HEK293 (cell line): ENCODE results near the gene HTR1B.

Experiments
- CTCF ChIA-PET: fragments of 350-600 bp; formaldehyde crosslinking; extraction: SDS; loops from one replicate; lab custom pipeline; 2021; ENCODE audit warnings: antibody characterized with exemption; lab: Yijun Ruan, JAX
- POLR2A ChIA-PET: fragments of 300-600 bp; formaldehyde crosslinking; extraction: SDS; loops from one replicate; lab custom pipeline; 2020; ENCODE audit warnings: antibody characterized with exemption, inconsistent platforms; lab: Yijun Ruan, JAX
- H3K27ac ChIP-seq: fragments of 200-500 bp; sonication (Bioruptor generic); 2 replicates; pipeline ENCODE4 v1.5.1; 2014; ENCODE audit warnings: low read depth, low read length, control low read depth, inconsistent platforms; ENCODE audit errors: extremely low read depth
- H3K36me3 ChIP-seq, 2 experiments: fragments of 200-500 bp in 1 of 2; sonication (Bioruptor generic) in 1 of 2; 1 replicate in 1 of 2; 2 replicates in 1 of 2; pipeline ENCODE4 v1.5.1; 2014 to 2017; ENCODE audit warnings: inconsistent platforms in 2 of 2, low read length in 2 of 2; ENCODE audit not compliant: control insufficient read depth in 2 of 2, insufficient read depth in 1 of 2
- H3K4me1 ChIP-seq: fragments of 200-500 bp; sonication (Bioruptor generic); 2 replicates; pipeline ENCODE4 v1.5.1; 2014; ENCODE audit warnings: mild to moderate bottlenecking, low read length, inconsistent platforms; ENCODE audit not compliant: control insufficient read depth, insufficient read depth
- H3K4me3 ChIP-seq: 2 replicates; pipeline ENCODE4 v1.5.1; 2011; ENCODE audit warnings: low read depth, mild to moderate bottlenecking, control low read depth, low read length, moderate library complexity
- H3K9me3 ChIP-seq: fragments of 200-500 bp; sonication (Bioruptor generic); 2 replicates; pipeline ENCODE4 v1.5.1; 2014; ENCODE audit warnings: low read depth, low read length, inconsistent platforms; ENCODE audit not compliant: control insufficient read depth, insufficient read depth
- FEZF1 ChIP-seq: fragments of 450-650 bp; formaldehyde crosslinking; IDR thresholded peaks from 2 replicates; pipeline ENCODE4 v1.5.1; 2016; ENCODE audit warnings: missing biosample characterization, missing genetic modification characterization
- KLF16 ChIP-seq: fragments of 450-650 bp; formaldehyde crosslinking; IDR thresholded peaks from 2 replicates; pipeline ENCODE4 v1.5.1; 2017; ENCODE audit warnings: missing biosample characterization, missing genetic modification characterization
- SCRT1 ChIP-seq: fragments of 450-650 bp; formaldehyde crosslinking; IDR thresholded peaks from 2 replicates; pipeline ENCODE4 v1.5.1; 2016; ENCODE audit warnings: missing biosample characterization, missing genetic modification characterization, borderline replicate concordance
- SP2 ChIP-seq: fragments of 450-650 bp; formaldehyde crosslinking; IDR thresholded peaks from 2 replicates; pipeline ENCODE4 v1.5.1; 2016; ENCODE audit warnings: missing biosample characterization, missing genetic modification characterization
- TCF7L2 ChIP-seq: IDR thresholded peaks from 2 replicates; pipeline ENCODE4 v1.6.1; 2011; ENCODE audit warnings: low read depth, mild to moderate bottlenecking, inconsistent platforms, low read length, moderate library complexity, borderline replicate concordance
- ZNF112 ChIP-seq: fragments of 450-650 bp; formaldehyde crosslinking; IDR thresholded peaks from 2 replicates; pipeline ENCODE4 v1.5.0; 2017; ENCODE audit warnings: missing biosample characterization, missing genetic modification characterization
- ZNF132 ChIP-seq: fragments of 450-650 bp; formaldehyde crosslinking; IDR thresholded peaks from 2 replicates; pipeline ENCODE4 v1.5.1; 2017; ENCODE audit warnings: missing biosample characterization, missing genetic modification characterization, borderline replicate concordance
- ZNF202 ChIP-seq: fragments of 450-650 bp; formaldehyde crosslinking; IDR thresholded peaks from 2 replicates; pipeline ENCODE4 v1.5.1; 2016; ENCODE audit warnings: missing biosample characterization, missing genetic modification characterization, borderline replicate concordance
- ZNF292 ChIP-seq: fragments of 450-650 bp; formaldehyde crosslinking; IDR thresholded peaks from 2 replicates; pipeline ENCODE4 v1.5.1; 2016; ENCODE audit warnings: low read depth, missing biosample characterization, missing genetic modification characterization, borderline replicate concordance
- ZNF350 ChIP-seq: fragments of 450-650 bp; formaldehyde crosslinking; IDR thresholded peaks from 2 replicates; pipeline ENCODE4 v1.5.0; 2017; ENCODE audit warnings: missing biosample characterization, mild to moderate bottlenecking, missing genetic modification characterization
- ZNF354C ChIP-seq: fragments of 450-650 bp; formaldehyde crosslinking; IDR thresholded peaks from 2 replicates; pipeline ENCODE4 v1.5.1; 2016; ENCODE audit warnings: missing biosample characterization, missing genetic modification characterization, low read depth, borderline replicate concordance
- ZNF404 ChIP-seq: fragments of 450-650 bp; formaldehyde crosslinking; IDR thresholded peaks from 2 replicates; pipeline ENCODE4 v1.5.1; 2017; ENCODE audit warnings: missing biosample characterization, missing genetic modification characterization
- ZNF426 ChIP-seq: fragments of 450-650 bp; formaldehyde crosslinking; IDR thresholded peaks from 2 replicates; pipeline ENCODE4 v1.5.1; 2017; ENCODE audit warnings: missing biosample characterization, missing genetic modification characterization, mild to moderate bottlenecking, inconsistent platforms, moderate library complexity
- ZNF514 ChIP-seq: fragments of 450-650 bp; formaldehyde crosslinking; IDR thresholded peaks from 2 replicates; pipeline ENCODE4 v1.5.1; 2016; ENCODE audit warnings: missing biosample characterization, missing genetic modification characterization
- ZNF529 ChIP-seq: fragments of 450-650 bp; formaldehyde crosslinking; IDR thresholded peaks from 2 replicates; pipeline ENCODE4 v1.5.1; 2017; ENCODE audit warnings: missing genetic modification characterization, missing biosample characterization; ENCODE audit not compliant: insufficient replicate concordance
- ZNF658 ChIP-seq: fragments of 450-650 bp; formaldehyde crosslinking; IDR thresholded peaks from 2 replicates; pipeline ENCODE4; 2016; ENCODE audit warnings: missing biosample characterization, missing genetic modification characterization
- ZNF76 ChIP-seq: fragments of 450-650 bp; formaldehyde crosslinking; IDR thresholded peaks from 2 replicates; pipeline ENCODE4; 2016; ENCODE audit warnings: low read depth, missing biosample characterization, missing genetic modification characterization, borderline replicate concordance
- TF ChIP-seq, protein P1 (sequence below): fragments of 450-650 bp; formaldehyde crosslinking; IDR thresholded peaks from 2 replicates; pipeline ENCODE4 v1.5.1; 2017; ENCODE audit warnings: missing biosample characterization, missing genetic modification characterization
- TF ChIP-seq, protein P2 (sequence below): fragments of 450-650 bp; IDR thresholded peaks from 2 replicates; pipeline ENCODE4 v1.5.1; 2018; ENCODE audit warnings: missing biosample characterization, missing genetic modification characterization

HTR1B gene

DNA sequence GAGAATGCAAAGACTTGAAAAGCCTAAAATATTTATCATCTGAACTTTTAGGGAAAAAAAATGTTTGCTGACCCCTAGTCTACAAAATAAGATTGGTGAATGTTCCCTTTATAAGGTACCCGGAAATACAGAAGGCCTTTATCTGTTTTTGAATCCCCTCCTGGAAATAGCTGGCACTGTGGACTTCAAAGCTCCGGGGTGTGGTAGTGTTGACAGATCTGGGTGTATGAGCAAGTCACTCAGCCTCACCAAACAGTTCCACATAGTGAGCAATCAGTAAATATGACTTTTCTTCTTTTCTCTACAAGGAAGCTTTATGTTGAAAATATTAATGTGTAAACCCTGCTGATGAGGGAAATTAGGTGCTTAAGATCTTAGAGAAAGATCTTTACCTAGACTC, 29.2 kb upstream of the HTR1B start:
- no peak overlapping the region for H3K4me3 ChIP-seq
- ChIA-PET POLR2A (no interaction called here), CTCF (interaction anchor here (0.7 kb wide), 1 partner anchor 83 kb away, joined by 3 read pairs; no protein-coding TSS in a partner anchor)
- TF ChIP-seq KLF16 (tag by site-specific recombination): no peak
- TF ChIP-seq ZNF404: no peak
- no peak for TF ChIP-seq ZNF350 (tag by site-specific recombination)
- TF ChIP-seq ZNF292 (tag by site-specific recombination): no peak
- TF ChIP-seq ZNF132 (tag by site-specific recombination): no peak
- TF ChIP-seq SCRT1 (tag by site-specific recombination): no peak
- no peak for TF ChIP-seq ZNF76 (tag by site-specific recombination)
- H3K36me3 ChIP-seq: no peaks in the 10 kb centered on the region
- H3K27ac ChIP-seq: no peak overlapping the region
- H3K4me1 ChIP-seq: no peaks in the 10 kb centered on the region
- H3K9me3 ChIP-seq: no peaks in the 10 kb centered on the region

DNA sequence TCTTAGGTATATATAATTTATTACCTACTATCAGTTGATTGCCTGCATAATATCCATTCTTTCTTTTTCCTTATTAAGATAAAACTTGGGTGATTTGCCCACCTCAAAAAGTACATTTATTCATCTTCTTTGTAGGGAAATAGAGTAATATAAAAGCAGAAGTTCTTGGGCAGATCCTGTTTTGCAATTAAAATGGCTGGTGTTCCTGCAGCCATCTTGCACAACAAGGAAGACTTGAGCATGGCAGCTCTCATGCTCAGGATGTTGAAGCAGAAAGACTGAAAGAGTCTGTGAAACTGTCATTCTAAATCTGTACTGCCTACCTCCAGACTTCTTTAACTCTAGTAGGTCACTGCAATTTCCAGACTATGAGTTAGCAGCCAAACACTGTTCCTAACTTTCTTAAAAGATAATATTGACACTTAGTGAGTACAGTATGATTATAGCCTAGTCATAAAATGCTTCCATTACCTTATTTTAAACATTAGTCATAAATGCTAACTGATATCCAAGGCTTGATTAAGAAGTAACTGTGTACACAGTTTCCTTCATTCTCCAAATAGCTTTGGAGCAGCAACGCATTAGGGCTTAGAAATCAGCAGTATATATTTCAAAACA, 24.6 kb upstream of the HTR1B start:
- CTCF ChIA-PET: no interaction called here
- H3K4me1 ChIP-seq: no peaks in the 10 kb centered on the region
- POLR2A ChIA-PET: no interaction called here
- no peak overlapping the region for H3K27ac ChIP-seq
- H3K36me3 ChIP-seq: no peaks in the 10 kb centered on the region
- TF ChIP-seq ZNF426 (tag by site-specific recombination) (no peak), SP2 (tag by site-specific recombination) (no peak), ZNF350 (tag by site-specific recombination) (no peak), ZNF354C (tag by site-specific recombination) (no peak), ZNF112 (tag by site-specific recombination) (no peak), FEZF1 (tag by site-specific recombination) (no peak), ZNF658 (no peak), ZNF529 (tag by site-specific recombination) (no peak), ZNF514 (tag by site-specific recombination) (no peak), ZNF202 (tag by site-specific recombination) (no peak), TCF7L2 (no peak)
- TF ChIP-seq, protein P1, sequence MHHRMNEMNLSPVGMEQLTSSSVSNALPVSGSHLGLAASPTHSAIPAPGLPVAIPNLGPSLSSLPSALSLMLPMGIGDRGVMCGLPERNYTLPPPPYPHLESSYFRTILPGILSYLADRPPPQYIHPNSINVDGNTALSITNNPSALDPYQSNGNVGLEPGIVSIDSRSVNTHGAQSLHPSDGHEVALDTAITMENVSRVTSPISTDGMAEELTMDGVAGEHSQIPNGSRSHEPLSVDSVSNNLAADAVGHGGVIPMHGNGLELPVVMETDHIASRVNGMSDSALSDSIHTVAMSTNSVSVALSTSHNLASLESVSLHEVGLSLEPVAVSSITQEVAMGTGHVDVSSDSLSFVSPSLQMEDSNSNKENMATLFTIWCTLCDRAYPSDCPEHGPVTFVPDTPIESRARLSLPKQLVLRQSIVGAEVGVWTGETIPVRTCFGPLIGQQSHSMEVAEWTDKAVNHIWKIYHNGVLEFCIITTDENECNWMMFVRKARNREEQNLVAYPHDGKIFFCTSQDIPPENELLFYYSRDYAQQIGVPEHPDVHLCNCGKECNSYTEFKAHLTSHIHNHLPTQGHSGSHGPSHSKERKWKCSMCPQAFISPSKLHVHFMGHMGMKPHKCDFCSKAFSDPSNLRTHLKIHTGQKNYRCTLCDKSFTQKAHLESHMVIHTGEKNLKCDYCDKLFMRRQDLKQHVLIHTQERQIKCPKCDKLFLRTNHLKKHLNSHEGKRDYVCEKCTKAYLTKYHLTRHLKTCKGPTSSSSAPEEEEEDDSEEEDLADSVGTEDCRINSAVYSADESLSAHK (tag by site-specific recombination): no peak
- TF ChIP-seq, protein P2, sequence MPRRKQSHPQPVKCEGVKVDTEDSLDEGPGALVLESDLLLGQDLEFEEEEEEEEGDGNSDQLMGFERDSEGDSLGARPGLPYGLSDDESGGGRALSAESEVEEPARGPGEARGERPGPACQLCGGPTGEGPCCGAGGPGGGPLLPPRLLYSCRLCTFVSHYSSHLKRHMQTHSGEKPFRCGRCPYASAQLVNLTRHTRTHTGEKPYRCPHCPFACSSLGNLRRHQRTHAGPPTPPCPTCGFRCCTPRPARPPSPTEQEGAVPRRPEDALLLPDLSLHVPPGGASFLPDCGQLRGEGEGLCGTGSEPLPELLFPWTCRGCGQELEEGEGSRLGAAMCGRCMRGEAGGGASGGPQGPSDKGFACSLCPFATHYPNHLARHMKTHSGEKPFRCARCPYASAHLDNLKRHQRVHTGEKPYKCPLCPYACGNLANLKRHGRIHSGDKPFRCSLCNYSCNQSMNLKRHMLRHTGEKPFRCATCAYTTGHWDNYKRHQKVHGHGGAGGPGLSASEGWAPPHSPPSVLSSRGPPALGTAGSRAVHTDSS: no peak
- TF ChIP-seq, all 188 proteins: peak for 0
- Histone ChIP-seq H3K4me3 (no peak overlapping the region), H3K9me3 (no peaks in the 10 kb centered on the region)
